Effector memory CD8-positive, alpha-beta T cell (primary cell): ENCODE results near the gene APBA1.
"Not testable (repeated sequence)": the region's sequence is repeated elsewhere in the genome, so short reads cannot be mapped to it uniquely, and the experiment has no call there.

Experiments used
- ATAC-seq: fragments of 150-1000 bp; cut with Tn5 transposase; replicated peaks from 2 replicates; pipeline ENCODE4 v1.10.0; 2021; ENCODE audit warnings: mild to moderate bottlenecking, moderate library complexity
- DNase-seq, 3 experiments: peaks; one replicate each; pipeline ENCODE4 v3.0.0; 2021
- H3K27ac Mint-ChIP-seq, 2 donors: one replicate each; pipeline ENCODE4 v1.8.0; 2022; ENCODE audit warnings: mild to moderate bottlenecking in 2 of 2, mixed read lengths in 2 of 2, moderate library complexity in 2 of 2
- H3K27me3 Mint-ChIP-seq, 2 donors: one replicate each; pipeline ENCODE4 v1.8.0; 2022; ENCODE audit warnings: mixed read lengths in 2 of 2
- H3K36me3 Mint-ChIP-seq: one replicate; pipeline ENCODE4 v1.8.0; 2022; ENCODE audit warnings: mild to moderate bottlenecking, moderate library complexity, mixed read lengths; ENCODE audit not compliant: insufficient read depth
- H3K4me1 Mint-ChIP-seq, 2 donors: one replicate each; pipeline ENCODE4 v1.8.0; 2022; ENCODE audit warnings: low read depth in 2 of 2, mixed read lengths in 2 of 2
- H3K4me3 Mint-ChIP-seq, 2 donors: one replicate each; pipeline ENCODE4 v1.8.0; 2022; ENCODE audit warnings: mild to moderate bottlenecking in 2 of 2, mixed read lengths in 2 of 2, moderate library complexity in 2 of 2
- H3K9me3 Mint-ChIP-seq, 2 donors: one replicate each; pipeline ENCODE4 v1.8.0; 2022; ENCODE audit warnings: mixed read lengths in 2 of 2

The APBA1 gene

GRCh38 chr9:69460012-69460411, 212.2 kb downstream of the APBA1 start:
- Mint-ChIP-seq H3K36me3 (no peaks in the 10 kb centered on the region), H3K27ac (no peak overlapping the region), H3K27me3 (no peaks in the 10 kb centered on the region), H3K9me3 (no peaks in the 10 kb centered on the region), H3K4me3 (no peak overlapping the region), H3K4me1 (no peaks in the 10 kb centered on the region)
- ATAC-seq: no peak
- no peak for DNase-seq

- Mint-ChIP-seq H3K4me1 (no peaks in the 10 kb centered on the region), H3K27me3 (no peaks in the 10 kb centered on the region), H3K27ac (no peak overlapping the region), H3K4me3 (no peak overlapping the region), H3K36me3 (no peaks in the 10 kb centered on the region), H3K9me3 (no peaks in the 10 kb centered on the region)
- DNase-seq (no peak), ATAC-seq (no peak)
Measured at GRCh38 chr9:69458176-69458575, 214.0 kb downstream of the APBA1 start.

- no peaks in the 10 kb centered on the region for H3K4me1 Mint-ChIP-seq
- DNase-seq: no peak
- H3K27me3 Mint-ChIP-seq: peaks cover 0 to 5% of the 10 kb centered on the region in 2 donors
- no peak overlapping the region for H3K27ac Mint-ChIP-seq
- H3K4me3 Mint-ChIP-seq: no peak overlapping the region
- no peaks in the 10 kb centered on the region for H3K9me3 Mint-ChIP-seq
- no peak for ATAC-seq
- H3K36me3 Mint-ChIP-seq: no peaks in the 10 kb centered on the region
Measured at GRCh38 chr9:69456201-69456600, 216.0 kb downstream of the APBA1 start.

DNA sequence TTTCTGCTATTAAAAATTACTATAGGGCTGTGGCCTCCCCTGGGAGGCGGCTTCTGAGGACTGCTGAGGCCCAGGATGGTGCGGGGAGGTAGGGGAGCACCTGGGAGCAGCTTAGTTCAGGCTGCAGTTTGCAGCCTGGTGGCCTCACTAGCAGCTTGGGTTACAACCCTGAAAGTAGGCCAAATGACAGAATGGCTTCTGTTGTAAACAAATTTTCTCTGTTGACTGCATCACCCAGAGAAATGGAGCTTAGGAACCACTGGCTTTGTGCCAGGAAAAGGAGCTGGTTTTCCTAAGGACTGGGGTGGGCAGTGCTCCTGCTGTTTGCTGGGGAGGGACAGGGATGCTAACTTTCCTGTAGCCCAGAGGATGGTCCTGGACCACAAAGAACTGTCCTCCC, 216.9 kb downstream of the APBA1 start:
- H3K9me3 Mint-ChIP-seq: no peaks in the 10 kb centered on the region
- H3K27ac Mint-ChIP-seq: no peak overlapping the region
- H3K4me3 Mint-ChIP-seq: no peak overlapping the region
- H3K4me1 Mint-ChIP-seq: no peaks in the 10 kb centered on the region
- no peak for DNase-seq
- H3K27me3 Mint-ChIP-seq: peaks cover 0 to 6% of the 10 kb centered on the region in 2 donors
- H3K36me3 Mint-ChIP-seq: no peaks in the 10 kb centered on the region
- ATAC-seq: no peak

DNA sequence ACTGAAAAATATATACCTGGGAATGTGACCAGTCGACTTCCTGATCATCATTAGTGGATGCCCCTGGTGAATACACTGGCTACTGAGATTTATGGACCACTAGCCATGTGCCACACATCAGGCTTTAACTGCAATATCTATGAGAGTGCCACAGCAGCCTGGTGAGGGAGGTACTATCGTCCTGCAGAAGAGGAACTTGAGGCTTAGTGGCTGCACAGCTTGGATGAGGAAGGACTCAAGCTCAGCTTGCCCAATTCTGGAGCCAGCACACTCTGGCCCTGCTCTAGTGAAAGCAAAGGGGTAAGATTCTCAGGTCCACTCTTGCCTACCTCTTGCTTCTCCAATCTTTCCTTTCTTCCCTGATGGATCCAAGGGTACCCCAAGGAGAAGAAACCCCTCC, 217.8 kb downstream of the APBA1 start:
- no peaks in the 10 kb centered on the region for H3K36me3 Mint-ChIP-seq
- ATAC-seq: no peak
- H3K4me1 Mint-ChIP-seq: no peaks in the 10 kb centered on the region
- no peak for DNase-seq
- no peak overlapping the region for H3K4me3 Mint-ChIP-seq
- no peaks in the 10 kb centered on the region for H3K9me3 Mint-ChIP-seq
- H3K27me3 Mint-ChIP-seq: peaks cover 0 to 6% of the 10 kb centered on the region in 2 donors
- no peak overlapping the region for H3K27ac Mint-ChIP-seq

DNA sequence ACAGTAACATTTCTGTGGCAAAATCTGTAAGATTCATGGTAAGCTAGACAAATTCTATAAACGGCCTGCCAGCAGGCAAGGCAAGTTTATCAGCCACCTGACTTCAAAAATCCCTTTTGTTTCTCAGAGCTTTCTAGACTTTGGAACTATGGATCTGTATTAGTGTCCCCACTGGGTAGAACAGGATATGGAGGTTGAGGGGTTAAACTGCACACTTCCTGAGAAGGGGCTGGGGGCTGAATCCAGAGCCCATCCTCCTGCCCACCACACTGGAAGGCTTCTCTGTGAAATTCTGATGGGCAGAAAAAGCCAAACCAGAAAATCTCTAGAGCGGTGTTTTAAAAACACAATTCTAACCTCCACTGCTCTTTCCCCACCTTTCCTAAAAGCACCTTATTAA, 218.4 kb downstream of the APBA1 start:
- Mint-ChIP-seq H3K4me3 (no peak overlapping the region), H3K27ac (no peak overlapping the region), H3K4me1 (no peaks in the 10 kb centered on the region), H3K36me3 (no peaks in the 10 kb centered on the region), H3K9me3 (no peaks in the 10 kb centered on the region), H3K27me3 (peaks cover 0 to 7% of the 10 kb centered on the region in 2 donors)
- ATAC-seq (no peak), DNase-seq (no peak)

DNA sequence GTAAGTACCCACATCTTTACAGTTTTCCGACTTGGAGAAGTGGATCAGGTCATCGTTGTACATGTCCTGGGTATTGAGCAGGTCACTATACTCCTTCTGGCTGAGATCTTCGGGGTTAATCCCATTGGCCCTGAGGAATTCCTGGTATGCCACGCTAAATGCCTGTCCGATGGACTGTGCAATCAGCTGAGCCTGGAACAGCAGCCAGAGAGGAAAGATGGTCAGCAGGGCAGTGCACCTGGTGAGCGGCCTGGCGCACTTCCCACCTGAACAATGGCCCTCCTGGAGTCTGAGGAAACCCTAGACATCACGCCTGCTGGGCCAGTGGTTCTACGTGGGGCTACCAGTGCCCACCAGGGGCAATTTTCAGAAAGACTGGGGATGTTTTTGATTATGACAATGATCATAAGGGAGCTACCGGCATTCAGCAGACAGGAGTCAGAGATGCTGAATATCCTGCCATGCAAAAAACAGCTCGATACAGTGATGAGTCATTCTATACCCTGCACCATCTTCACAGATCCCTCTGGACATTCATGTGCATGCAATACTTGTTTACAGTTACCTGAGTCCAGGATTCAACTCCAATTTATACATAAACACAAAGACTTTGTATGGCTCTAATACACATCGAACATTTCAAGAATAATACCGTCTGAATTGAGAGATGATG, 219.9 kb downstream of the APBA1 start:
- H3K27me3 Mint-ChIP-seq: peaks cover 13 to 17% of the 10 kb centered on the region in 2 donors
- no peak overlapping the region for H3K4me3 Mint-ChIP-seq
- H3K27ac Mint-ChIP-seq: no peak overlapping the region
- DNase-seq (no peak), ATAC-seq (no peak)
- H3K4me1 Mint-ChIP-seq: peaks cover 0 to 3% of the 10 kb centered on the region in 2 donors
- peaks cover 0 to under 1% of the 10 kb centered on the region in 2 donors for H3K9me3 Mint-ChIP-seq
- no peaks in the 10 kb centered on the region for H3K36me3 Mint-ChIP-seq

DNA sequence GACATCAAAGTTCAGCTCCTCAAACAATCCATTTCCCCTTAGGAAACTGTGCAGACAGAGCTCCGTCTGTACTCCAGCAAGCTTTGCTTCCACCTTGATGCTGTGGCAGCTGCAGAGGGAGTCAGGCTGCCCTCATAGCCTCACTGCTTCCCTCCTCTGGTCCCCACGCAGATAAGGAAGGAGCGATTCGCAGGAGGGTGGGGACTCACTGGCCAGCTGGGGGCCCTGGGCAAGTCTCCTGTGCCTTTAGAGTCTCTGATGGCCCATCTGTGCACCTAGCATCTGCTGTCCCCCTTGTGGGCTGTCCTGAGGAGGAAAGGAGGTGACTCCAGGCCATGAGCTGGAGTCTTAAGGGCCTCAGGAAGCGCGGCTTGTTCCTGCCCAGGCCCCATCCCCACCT, 225.7 kb downstream of the APBA1 start:
- DNase-seq (no peak), ATAC-seq (no peak)
- peaks cover 3% of the 10 kb centered on the region for H3K36me3 Mint-ChIP-seq
- peaks cover 0 to 2% of the 10 kb centered on the region in 2 donors for H3K9me3 Mint-ChIP-seq
- H3K27ac Mint-ChIP-seq: no peak overlapping the region
- H3K4me1 Mint-ChIP-seq: peaks cover 0 to 3% of the 10 kb centered on the region in 2 donors
- no peak overlapping the region for H3K4me3 Mint-ChIP-seq
- peaks cover 30 to 50% of the 10 kb centered on the region in 2 donors for H3K27me3 Mint-ChIP-seq

DNA sequence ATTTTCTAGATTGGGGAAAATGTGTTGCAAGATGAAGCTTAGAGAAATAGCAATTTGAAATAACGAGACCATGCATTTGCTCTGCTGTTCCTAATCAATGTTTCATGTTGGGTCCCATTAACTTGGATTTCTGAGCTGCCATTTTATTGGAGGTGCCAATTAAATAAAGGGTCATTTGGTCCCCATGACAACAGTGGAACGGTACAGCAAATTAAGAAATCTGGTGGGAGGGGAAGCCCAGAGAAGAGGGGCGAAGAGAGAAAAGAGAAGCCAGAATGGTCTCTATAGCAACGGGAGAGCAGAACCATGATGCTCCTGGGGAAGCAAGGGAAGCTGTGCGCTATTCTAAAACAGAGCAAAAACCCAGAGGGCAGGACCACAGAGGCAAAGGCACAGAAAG, 226.9 kb downstream of the APBA1 start:
- Mint-ChIP-seq H3K27me3 (peaks cover 26 to 50% of the 10 kb centered on the region in 2 donors), H3K4me1 (peaks cover 0 to 7% of the 10 kb centered on the region in 2 donors), H3K4me3 (no peak overlapping the region), H3K27ac (no peak overlapping the region), H3K36me3 (peaks cover 3% of the 10 kb centered on the region), H3K9me3 (peaks cover 0 to 2% of the 10 kb centered on the region in 2 donors)
- ATAC-seq (no peak), DNase-seq (no peak)

DNA sequence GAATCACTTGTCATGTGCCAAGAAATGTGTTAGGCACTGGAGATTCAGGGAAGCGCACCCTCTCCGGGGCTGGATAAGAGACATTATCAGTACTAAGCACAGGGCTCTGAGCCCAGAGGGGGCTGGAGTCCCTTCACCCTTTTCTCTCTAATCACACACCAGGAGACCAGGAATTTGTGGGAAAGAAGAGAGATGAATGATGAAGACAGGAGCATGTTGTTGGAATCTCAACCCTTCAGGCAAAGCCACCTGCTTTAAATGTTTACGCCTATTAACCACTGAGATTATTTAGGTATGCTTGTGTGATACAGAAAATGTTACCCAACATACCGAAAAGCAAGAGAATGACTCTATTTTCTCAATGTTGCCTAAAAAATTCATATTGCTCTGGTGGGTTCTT, 227.4 kb downstream of the APBA1 start:
- no peak for DNase-seq
- ATAC-seq: no peak
- Mint-ChIP-seq H3K4me3 (no peak overlapping the region), H3K27me3 (peaks cover 26 to 50% of the 10 kb centered on the region in 2 donors), H3K36me3 (peaks cover 3% of the 10 kb centered on the region), H3K4me1 (peaks cover 0 to 7% of the 10 kb centered on the region in 2 donors), H3K27ac (no peak overlapping the region), H3K9me3 (peaks cover 0 to 2% of the 10 kb centered on the region in 2 donors)

- Mint-ChIP-seq H3K9me3 (peaks cover 0 to 2% of the 10 kb centered on the region in 2 donors), H3K4me1 (peaks cover 0 to 7% of the 10 kb centered on the region in 2 donors), H3K4me3 (no peak overlapping the region), H3K36me3 (peaks cover 3% of the 10 kb centered on the region), H3K27me3 (peaks cover 26 to 50% of the 10 kb centered on the region in 2 donors), H3K27ac (no peak overlapping the region)
- DNase-seq: no peak
- no peak for ATAC-seq
Measured at GRCh38 chr9:69444021-69444420, 228.2 kb downstream of the APBA1 start.

DNA sequence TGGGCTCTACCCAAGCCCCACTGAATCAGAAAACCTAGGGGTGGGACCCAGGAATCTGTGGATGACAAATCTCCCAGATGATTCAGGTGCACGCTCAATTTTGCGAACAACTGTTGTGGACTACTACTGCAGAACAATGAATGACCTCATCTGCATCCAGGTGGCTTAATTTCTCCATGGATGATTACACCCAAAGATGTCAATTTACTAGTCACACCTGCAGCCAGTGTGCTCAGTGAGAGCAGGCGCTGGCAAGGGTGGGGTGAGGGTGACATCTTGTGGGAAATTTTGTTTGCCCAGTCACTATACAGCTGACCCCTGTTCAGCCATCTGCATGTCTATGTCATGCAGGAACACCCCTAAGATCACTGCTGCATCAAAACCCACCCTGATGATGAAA, 229.0 kb downstream of the APBA1 start:
- peaks cover 0 to 2% of the 10 kb centered on the region in 2 donors for H3K9me3 Mint-ChIP-seq
- H3K27me3 Mint-ChIP-seq: peaks cover 20 to 47% of the 10 kb centered on the region in 2 donors
- H3K36me3 Mint-ChIP-seq: peaks cover 3% of the 10 kb centered on the region
- ATAC-seq (no peak), DNase-seq (no peak)
- H3K4me3 Mint-ChIP-seq: no peak overlapping the region
- H3K4me1 Mint-ChIP-seq: peaks cover 0 to 7% of the 10 kb centered on the region in 2 donors
- H3K27ac Mint-ChIP-seq: no peak overlapping the region

DNA sequence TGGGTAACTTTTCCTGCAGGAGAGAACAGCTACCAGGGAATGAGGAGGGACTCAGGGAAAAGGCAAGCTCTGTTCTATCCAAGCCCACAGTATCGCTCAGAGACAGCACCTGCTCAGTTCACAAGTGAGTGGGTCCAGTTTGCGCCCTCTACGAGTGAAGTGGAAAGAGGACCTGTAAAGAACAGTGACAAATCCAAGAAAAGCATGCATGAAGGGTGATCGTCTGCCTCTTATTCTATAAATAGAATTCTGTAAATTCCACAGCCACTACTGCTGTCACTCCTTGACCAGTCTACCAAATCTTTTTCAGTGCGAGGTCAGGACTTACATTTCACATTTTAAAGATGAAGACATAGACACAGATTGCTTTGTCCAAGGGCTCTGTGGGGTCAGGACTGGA, 229.7 kb downstream of the APBA1 start:
- Mint-ChIP-seq H3K36me3 (peaks cover 3% of the 10 kb centered on the region), H3K9me3 (peaks cover 0 to 2% of the 10 kb centered on the region in 2 donors), H3K27ac (no peak overlapping the region), H3K27me3 (peaks cover 15 to 40% of the 10 kb centered on the region in 2 donors), H3K4me1 (peaks cover 0 to 4% of the 10 kb centered on the region in 2 donors), H3K4me3 (no peak overlapping the region)
- ATAC-seq (no peak), DNase-seq (no peak)

GRCh38 chr9:69440254-69440955, 231.8 kb downstream of the APBA1 start:
- not testable (repeated sequence) for ATAC-seq, H3K36me3 Mint-ChIP-seq, DNase-seq, H3K9me3 Mint-ChIP-seq, H3K4me1 Mint-ChIP-seq, H3K27ac Mint-ChIP-seq
- H3K4me3 Mint-ChIP-seq: peak overlapping the region in 1 of 2 donors; percentile 30
- H3K27me3 Mint-ChIP-seq: peaks cover 15 to 19% of the 10 kb centered on the region in 2 donors
